Stimulated activated CD8-positive, alpha-beta memory T cell treated with anti-CD3 and anti-CD28 coated beads, Interleukin-15, amount 100 ng/mL, for 48 hours (primary cell): ENCODE results near the gene SNX7.

Source experiments
- DNase-seq, 2 donors: peaks; one replicate each; pipeline ENCODE4 v3.0.0-alpha.2; 2020; ENCODE audit warnings: low read depth in 2 of 2

The SNX7 gene

DNA sequence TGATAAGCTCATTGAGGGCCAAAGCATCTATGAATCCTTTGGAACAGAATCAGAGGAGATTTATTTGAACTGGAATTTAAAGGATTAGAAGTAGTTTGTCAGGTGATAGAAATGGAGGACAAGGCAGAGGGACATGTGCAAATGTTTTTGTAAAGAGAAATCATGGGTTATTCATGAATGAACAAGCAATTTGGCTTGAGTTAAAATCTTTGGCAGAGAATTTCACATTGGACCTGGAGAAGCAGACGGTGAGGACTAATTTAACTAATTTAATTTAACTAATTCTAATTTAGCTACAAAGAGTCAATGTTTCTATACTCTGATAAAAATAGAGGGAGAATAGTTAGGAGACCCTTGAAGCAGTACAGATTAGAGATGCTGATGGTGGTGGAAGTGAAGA lies 36.3 kb downstream of the SNX7 start:
- DNase-seq: no peak

DNA sequence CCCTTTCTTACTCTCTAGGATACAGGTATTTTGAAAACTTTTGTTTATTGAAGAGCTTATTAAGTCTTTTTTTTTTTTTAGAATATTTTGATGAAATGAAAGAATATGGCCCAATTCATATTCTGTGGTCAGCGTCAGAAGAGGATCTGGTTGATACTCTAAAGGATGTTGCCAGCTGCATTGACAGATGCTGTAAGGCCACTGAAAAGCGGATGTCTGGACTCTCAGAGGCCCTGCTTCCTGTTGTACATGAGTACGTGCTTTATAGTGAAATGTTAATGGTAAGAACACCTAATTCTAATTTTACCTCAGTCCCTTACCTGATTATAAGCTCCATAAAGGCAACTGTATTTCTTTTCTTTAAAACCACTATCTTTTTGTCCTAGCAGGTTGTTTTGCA lies 37.1 kb downstream of the SNX7 start:
- no peak for DNase-seq

DNA sequence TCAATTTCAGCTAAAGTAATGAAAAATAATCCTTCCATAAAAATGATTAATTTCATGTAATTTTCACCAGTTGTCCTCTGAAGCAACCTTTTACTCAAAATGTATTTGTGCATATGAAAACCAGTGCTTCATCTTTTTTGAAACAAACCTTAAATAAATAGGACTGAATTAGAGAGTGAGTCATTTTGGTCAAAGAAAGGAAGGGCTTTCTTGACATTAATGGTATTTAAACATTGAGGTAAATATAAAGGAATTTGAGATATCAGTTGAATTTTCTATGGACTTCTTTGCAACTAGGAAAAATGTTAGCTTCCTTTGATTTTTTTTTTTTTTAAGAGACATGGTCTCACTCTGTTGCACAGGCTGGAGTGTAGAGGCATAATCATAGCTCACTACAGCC lies 38.7 kb downstream of the SNX7 start:
- DNase-seq: no peak

DNA sequence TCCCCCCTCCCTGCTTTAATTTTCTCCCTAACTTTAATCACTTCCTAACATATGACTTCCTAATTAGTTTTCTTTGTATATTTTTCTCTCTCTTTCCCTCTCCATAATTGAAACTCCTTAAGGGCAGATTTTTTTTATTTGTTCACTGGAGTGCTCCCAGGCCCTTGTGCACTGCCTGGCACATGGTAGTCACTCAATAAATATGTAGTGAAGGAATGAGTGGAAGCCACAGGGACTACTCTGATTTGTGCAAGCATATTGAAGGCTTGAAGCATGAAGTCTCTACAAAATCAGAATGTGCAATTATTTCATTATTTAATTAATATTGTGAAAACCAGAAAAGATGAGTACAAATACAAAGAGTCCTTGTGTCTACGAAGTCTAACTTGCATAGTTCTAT lies 41.5 kb downstream of the SNX7 start:
- no peak for DNase-seq

DNA sequence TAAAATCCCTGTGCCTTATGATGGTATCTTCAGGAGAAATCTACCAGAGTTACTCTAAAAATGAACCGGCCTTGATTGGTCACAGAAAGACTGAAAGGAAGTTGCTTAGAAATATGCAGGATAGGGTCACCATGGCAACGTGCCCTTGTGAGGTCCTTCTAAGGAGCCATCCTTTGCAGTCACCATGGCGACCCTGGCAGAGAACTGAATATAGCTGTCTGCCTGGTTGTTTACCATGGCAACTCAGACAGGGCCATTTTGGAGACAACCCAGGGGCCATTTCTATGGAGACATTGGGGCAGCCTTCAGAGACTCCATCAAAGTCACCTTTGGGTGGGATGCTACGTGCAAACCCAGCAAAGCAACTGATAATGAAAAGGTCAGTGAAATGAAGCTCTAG lies 43.0 kb downstream of the SNX7 start:
- no peak for DNase-seq

DNA sequence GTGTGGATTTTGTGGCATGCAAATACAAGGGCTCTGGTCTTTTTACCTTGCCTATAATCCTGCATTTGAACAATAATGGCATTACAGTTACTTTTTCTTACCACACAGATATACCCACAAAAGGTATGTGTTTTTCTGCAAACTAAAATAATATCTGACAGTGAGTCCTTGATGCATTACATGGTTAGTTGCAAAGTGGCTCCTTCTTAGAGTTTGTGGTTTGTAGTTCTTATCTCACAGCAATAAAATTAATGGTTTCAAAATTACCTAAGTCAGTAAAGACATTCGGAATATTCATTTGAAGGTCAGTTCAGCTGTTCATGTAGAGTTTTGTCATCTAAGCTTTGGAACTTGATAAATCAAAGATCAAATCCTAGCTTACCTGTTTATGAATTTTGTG lies 43.5 kb downstream of the SNX7 start:
- no peak for DNase-seq

DNA sequence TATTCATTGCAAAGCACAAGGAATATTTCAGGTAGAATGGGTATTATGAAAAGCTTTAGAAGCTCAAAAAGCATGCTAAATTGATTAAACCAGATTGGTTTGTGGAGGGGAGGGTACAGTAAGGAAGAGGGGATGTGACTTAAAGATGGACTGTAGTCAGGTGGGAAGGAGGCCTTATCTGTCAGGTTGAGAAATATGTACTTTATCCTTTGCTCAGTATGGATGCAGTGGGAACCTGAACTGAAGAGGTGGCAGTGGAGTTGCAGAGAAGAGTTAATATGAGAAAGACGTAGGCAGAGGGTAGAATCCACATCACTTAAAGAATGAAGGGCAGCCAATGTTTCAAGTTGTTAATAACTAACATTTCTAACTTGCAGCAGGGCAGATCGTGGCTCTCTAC lies 44.1 kb downstream of the SNX7 start:
- DNase-seq: no peak

DNA sequence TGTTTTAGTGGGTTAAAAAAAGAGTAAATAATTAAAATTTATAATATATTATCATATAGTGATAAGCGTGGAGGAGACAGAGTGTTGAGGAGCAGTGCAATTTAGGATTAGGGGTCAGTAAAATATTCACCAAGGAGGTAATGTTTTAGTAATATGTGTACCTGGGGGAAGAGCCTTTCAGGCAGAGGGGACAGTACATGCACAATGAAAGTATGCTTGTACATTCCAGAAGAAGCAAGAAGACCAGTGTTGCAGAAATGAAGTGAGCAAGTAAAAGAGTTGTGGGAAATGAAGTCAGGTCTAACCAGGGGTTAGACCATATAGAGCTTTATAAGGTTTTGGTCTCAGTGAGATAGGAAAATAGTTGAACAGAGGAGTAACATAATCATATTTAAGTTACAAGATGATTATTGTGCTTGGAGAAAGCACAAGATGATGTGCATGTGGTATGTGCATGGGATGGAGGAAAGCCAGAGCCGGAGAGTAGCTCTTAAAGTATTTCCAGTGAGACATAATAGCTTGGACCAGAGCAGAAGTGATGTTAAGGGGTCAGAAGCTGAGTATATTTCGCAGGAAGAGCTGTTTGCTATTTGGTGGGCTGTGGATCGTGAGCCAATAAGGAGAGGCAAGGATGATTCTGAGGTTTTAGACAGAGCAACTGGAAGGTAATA lies 44.8 kb downstream of the SNX7 start:
- DNase-seq: no peak

DNA sequence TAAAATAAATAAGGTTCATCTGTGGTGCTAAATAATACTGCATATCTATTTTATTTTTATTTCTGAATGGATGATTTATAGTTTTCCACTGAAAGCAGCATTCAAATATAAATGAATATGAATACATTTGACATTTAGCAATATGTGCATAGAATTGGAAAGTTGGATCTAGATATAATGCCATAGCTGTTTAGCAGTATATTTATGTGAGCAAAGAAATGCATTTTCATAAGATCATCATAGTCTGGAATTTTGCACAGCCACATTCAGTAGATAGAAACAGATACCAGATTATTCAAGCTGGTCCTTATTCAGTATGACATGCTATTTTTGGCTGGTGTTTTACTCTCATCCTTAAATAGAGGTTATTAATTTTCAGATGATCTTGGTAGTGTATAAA lies 46.0 kb downstream of the SNX7 start:
- DNase-seq: no peak

DNA sequence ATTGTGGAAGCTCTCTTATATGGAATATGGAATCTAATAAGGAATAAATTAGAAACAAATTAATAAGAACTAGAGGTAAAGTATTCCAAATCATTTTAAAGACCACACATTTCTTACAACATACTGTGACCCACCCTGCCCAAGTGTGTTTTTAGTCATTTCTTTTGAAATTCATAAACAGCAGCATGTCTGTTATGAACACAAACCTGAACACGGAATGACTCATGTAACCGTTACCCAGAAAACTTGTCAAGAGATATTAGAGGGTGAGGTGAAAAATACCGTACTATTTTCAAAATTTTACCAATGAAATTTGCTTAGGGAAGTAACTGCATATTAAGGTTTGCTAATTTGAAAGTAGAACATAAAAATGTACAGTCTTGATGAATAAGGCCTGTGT lies 48.4 kb downstream of the SNX7 start:
- no peak for DNase-seq

DNA sequence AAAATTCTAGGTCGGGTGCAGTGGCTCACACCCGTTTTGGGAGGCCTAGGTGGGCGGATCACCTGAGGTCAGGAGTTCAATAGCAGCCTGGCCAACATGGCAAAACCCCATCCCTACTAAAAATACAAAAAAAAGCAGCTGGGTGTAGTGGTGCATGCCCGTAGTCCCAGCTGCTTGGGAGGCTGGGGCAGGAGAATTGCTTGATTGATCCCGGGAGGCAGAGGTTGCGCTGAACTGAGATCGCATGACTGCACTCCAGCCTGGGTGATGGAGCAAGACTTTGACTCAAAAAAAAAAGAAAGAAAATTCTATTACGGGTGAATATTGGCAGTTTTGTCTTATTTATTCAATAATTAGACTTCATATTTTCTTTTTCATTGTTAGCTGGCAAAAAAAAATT lies 62.1 kb downstream of the SNX7 start:
- DNase-seq: no peak

DNA sequence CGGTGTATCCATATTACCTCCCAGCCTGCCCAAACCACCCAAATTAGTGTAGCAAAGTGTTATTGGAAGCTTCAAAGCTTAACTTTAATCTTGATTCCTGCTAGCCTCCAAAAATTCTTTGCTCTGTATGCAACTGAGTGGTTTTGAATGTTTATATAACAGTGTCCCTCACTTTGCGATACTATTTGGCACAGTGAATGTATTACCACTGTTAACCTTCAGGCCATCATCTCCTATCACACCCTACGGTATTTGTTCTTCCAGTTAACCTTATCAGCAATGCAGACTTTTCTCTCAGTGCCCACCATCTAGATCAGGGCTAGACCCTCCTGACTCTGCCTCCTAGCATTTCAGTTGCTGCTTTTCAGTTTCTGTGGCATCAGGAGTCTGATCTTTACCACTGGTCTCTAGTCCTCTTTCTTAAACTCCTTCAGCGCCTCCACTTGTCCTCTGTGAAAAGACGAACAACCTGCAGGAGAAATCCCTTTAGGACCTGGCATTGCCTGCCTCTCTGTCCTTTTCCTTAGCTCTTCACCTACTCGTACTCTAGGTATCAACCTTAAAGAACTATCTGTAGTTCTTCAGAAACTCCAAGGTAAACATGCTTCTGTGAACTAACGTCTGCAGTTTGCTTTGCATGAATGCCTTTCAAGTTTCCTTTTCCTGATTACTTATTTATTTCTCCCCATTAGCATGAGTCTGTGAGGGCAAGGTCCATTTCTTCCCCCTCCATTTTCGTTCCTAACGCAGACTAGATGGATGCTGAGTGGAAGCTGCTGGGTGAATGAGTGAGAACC lies 71.7 kb downstream of the SNX7 start:
- DNase-seq: no peak

DNA sequence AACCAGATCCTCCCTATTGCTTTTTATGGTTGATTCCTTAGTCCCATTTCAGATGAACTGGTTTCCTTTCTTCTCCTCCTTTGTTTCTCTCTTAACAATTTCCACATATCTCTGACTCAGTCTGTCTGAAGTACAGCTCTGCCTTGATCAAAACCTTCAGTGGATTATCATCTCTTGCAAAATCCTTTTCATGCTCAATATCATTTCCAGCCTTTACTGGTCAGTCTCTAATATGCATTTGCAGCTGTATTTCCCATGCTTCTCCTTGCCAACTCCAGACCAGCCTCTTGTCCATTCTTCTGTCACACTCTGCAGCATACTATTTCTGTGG lies 72.2 kb downstream of the SNX7 start:
- no peak for DNase-seq

DNA sequence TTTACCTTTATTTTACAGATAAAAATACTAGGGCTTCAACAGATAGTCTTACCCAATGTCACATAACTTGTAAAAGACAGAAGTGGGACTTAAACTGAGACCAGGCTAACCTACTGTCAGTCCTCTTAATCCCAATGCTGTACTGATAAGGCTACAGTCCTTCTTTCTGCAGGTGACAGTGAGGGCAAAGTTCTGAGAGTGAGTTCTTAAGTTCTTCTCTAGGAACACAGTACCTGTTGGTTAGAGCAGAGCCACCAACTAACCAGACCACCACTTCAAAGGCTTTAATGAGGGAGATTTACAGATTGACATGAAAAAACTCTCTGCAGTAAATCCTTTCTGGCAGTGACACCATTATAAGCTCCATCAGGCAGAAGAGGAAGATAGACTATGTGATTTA lies 74.2 kb downstream of the SNX7 start:
- no peak for DNase-seq

DNA sequence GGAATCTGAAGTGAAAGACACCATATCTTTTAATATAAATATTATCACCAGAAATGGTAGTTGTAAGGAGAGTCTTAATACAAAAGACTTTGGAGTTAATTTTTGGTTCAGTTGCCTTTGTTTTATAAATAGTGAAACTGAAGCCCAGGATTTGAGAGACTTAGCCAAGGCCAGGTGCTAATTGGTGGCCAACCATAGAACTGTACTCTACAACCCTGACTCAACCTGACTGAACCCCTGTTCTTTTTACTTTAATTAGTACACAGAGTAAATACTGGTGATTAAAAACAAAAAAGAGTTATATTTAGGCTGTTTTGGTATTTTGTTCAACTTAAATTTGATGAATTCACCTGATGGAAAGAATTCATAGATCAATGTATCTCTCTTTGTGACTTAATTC lies 76.3 kb downstream of the SNX7 start:
- no peak for DNase-seq

DNA sequence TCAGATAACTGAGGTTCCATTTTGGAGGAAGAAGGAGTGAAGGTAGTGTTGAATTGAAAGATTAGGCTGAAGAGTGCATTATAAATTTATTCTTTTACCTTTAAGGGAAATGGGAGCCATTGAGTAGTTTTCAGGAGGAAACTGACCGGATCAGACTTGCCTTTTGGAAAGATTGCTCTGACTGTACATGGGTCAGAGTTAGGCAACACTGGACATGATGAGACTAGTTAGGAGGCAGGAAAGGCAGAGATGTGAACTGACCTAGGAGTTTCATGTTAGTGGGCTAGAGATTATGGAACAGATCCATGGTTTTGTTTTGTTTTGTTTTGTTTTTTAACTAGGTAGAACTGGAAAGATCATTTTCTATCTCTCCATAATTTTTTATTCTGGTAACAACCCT lies 78.2 kb downstream of the SNX7 start:
- DNase-seq: no peak

DNA sequence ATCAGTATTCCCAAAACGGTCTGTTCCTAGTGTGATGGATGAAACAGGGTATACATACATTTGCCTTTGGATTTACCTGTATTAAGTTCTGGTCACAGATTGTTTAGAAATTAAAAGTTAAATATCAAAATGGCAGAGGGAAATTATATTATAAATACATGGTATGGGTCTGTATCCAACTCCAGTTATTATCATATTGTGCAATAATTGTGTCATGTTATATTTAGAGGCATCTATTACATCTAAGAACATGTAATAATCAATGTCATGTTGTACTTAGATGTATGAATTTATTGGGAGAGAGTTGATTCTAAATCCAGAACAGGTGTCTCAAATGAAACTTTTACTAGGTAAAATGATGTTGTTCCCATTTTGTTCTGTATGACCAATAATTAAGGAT lies 79.6 kb downstream of the SNX7 start:
- no peak for DNase-seq

DNA sequence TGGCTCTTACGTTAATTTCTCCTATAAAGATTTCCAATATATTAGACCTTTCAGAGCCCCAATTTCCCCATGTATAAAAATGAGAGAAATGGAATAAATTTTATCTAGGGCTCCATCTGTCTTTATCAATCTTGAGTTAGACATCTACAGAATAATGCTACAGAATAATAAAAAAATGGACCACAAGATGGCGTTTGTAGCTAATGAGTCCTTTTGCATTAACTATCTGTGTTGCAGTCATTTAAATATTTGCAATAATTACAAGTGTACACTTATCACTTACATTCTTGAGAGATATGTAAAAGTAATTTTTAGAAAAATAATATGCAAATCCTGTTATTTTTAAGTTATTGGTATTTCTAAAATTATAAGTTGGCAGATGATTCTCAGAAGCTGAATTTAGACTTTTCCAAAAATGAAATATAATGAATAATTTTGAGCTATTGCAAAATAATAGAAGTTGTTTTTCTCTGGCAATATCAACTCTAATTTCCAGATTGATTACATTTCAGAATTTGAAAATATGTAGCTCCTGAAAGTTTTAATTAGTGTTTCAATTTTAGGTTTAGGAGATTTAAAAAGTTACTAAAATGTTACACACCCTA lies 87.7 kb downstream of the SNX7 start:
- no peak for DNase-seq

DNA sequence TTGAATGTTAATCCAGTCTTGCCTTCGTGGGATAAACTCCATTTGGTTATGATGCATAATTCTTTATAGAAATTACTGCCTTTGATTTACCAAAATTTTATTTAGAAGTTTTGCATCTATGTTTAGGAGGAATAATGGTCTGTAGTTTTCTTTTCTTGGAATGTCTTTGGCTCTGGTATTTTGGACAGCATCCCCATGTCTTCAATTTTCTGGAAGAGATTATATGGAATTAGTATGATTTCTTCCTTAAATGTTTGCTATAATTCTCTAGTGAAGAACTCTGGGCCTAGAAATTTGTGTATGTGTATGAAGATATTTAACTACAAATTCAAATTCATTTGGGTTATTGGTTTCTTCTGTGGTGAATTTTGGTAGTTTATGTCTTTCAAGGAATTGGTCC lies 92.7 kb downstream of the SNX7 start:
- DNase-seq: no peak

DNA sequence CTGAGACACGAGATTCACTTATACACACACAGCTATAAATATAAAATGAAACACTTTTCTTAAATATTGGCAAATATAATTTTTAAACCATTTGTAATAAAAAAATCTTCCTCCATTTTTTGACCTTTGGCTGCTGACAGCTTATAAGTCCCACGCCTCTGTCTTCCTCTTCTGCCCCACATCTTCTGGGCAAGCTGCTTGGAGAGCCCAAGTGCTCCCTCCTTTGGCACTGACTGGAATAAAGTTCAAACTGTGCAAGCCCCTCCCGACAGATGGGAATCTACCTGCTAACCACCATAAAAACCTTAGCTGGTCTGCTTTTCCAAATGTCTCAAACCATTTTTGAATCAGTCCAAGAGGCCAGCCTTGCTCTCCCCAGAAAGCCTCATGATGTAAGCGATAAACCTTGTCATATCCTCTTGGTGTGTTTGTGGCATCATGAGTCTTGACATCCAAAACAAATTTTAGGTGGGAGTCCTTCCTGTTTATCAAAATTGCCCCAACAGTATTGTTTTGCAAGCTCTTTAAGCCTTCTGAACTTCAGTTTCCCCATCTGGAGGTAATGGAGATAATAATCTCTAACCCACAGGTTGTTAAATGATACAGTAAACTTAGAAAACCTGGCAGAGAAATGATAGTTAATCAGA lies 99.8 kb downstream of the SNX7 start:
- no peak for DNase-seq

DNA sequence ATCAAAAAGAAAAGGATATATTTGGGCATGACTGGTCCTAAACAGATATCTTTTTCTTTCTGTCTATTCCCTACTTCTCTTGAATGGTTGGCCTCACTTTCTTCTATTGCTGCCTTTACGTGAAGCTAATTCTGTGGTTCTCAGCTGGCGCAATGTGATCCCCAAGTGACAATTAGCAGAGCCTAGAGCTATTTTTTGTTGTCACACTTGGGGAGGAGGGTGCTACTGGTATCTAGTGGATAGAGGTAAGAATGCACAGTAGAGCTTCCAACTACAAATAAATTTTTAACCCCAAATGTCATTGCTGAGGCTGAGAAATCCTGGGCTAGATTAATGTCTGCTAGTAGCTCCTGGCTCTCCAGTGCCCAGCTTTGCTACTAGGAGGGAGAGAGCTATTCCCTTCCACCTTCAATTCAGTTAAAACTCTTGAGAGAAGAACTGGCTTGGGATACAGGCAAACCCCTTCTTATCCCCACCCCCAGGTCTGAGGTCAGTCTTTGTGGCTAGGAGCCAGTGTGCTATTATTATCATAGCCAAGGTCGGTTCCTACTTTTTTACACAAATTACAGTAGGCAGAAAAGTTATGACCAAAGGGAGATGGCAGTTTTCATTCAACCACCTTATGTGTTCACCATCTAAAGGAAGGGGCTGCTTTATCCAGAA lies 102.1 kb downstream of the SNX7 start:
- DNase-seq: no peak

DNA sequence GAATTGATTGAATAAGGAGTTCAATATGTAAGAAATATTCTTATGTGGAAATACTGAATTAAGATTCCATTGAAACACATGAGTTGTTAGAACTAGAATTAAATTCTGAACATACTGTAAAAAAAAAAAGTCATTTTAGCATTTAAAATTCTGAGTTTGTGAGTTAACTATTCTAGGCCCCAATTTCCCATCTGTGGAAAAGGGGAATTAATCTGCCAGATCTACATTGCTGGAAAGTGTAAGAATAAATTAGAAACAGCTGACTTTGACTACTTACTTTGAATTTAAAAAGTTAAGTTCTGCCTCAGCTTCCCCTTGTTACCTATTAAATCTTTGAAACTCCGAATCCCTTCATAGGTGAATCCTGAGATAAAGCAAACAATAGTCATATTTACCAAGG lies 103.0 kb downstream of the SNX7 start:
- DNase-seq: no peak
